OCI-M1 (cell line): ENCODE data around the gene XRN2.
"Not testable (repeated sequence)": the region's sequence is repeated elsewhere in the genome, so short reads cannot be mapped to it uniquely, and the experiment has no call there.

Experiments
- DNase-seq: peaks from one replicate; lab custom pipeline; 2025; lab: John Stamatoyannopoulos, UW

Gene XRN2

DNA sequence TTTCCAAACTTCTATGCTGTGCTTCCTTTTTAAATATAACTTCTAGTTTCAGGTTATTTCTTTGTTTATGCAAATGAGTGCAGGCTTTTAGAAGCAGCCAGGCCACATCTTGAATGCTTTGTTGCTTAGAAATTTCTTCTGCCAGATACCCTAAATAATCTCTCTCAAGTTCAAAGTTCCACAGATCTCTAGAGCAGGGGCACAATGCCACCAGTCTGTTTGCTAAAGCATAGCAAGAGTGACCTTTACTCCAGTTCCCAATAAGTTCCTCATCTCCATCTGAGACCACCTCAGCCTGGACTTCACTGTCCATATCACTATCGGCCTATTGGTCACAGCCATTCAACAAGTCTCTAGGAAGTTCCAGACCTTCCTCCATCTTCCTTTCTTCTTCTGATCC is 120.6 kb downstream of the XRN2 start:
- not testable (repeated sequence) for DNase-seq

- no peak for DNase-seq
Observed at GRCh38 chr20:21424846-21425245, 121.7 kb downstream of the XRN2 start.

- DNase-seq: no peak
Observed at GRCh38 chr20:21430020-21430419, 126.9 kb downstream of the XRN2 start.

DNA sequence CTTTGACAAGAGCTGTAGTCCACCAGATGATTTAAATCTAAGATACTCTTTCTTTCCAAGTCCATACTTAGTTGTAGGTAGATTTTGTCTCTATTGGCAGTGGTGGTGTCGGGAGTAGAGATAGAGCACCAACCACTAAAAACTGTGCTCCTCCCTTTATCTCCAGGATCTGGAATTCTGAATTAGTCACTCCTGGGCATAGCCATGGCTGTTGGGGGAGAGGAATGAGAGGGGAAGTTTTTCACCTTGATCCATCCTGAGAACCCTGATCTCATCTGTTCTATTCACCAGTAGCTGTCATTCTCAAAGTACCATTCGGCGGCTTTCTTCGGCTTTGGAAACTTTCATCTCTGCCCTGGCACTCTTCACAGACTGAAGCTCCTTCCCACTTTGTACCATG is 129.8 kb downstream of the XRN2 start:
- DNase-seq: no peak

DNA sequence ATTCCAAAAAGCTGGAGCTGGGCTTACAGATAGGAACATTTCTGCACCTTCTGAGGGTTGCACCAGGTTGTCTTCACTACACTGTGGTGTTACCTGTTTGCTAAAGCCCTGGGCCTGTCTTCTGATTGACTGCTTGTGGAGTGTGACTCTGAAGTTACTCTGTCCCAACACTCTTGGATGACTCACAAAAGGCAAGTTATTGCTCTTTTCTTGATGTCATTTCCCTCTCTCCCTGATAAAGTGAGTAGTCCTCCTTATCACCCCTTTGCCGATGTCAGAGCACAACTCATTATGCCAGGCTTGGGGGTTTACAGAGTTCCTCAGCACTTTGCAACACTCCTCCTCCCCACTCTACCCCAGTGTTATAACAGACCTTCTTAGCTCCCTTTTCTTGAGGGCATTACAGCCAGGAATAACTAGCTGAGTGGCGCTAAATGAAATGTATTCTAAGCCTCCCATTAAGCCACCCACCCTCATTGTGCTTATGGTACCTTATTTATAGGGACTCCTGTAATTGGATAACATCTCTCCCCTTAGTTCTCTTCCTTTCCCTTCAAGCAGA is 130.3 kb downstream of the XRN2 start:
- DNase-seq: peak; percentile 73

DNA sequence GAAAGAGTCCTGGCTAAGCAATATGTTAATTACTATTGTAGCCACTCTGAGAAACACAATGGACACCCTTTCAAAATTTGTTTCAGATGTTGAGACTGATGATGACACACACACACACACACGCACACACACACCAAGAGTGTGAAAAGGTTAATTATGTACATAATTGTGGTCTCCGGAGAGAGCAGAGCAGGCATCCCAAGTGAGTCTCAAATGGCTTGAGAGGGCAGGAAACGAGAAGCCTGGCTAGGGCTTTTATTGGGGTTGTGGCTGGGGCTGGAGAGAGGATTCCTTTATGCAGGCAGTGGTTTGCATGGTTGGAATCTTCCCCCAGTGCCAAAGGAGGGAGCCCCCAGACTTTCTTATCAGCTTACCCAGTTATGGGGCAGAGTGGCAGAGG is 132.4 kb downstream of the XRN2 start:
- no peak for DNase-seq

- DNase-seq: no peak
Observed at GRCh38 chr20:21436205-21436604, 133.1 kb downstream of the XRN2 start.

- DNase-seq: no peak
Observed at GRCh38 chr20:21437248-21437647, 134.1 kb downstream of the XRN2 start.

DNA sequence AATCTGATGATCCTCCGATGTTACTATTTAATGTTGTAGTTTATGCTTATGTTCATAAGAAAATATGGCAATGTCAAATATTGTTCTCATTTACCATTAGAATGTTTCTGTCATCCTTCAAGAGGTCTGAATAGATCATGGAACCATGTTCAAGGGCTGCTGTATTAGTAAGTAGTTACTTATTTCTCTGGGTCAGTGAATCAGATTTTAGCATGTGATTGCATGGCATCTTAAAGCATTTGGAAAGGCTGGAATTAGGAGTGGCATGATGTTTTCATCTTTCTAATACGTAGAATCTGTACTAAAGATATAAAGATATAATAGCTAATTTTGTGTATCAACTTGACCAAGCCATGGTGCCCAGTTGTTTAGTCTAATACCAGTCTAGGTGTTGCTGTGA is 134.7 kb downstream of the XRN2 start:
- DNase-seq: no peak
